Lung (tissue), 12 donors: Measurements from ENCODE around the gene PPARGC1A. TPM values are rescaled to one million over a fixed set of nuclear protein-coding genes. Genes with fewer than 3 reads are reported as not detected.

ENCODE experiments used
- ATAC-seq: fragments of 200-7000 bp; cut with Tn5 transposase; one replicate; pipeline ENCODE4 v1.9.1; 2020; ENCODE audit warnings: moderate number of reproducible peaks; ENCODE audit not compliant: insufficient read depth, low FRiP score
- DNase-seq, 3 donors: peaks; one replicate each; pipeline ENCODE4 v3.0.0-alpha.2; 2013 to 2017
- H3K27ac ChIP-seq, 2 donors: one replicate each; pipeline ENCODE4 v1.5.1; 2013; ENCODE audit warnings: mild to moderate bottlenecking in 2 of 2, moderate library complexity in 2 of 2, control low read depth in 1 of 2, inconsistent platforms in 1 of 2, low read depth in 1 of 2, low read length in 1 of 2
- H3K27me3 ChIP-seq, 3 donors: one replicate each; pipeline ENCODE4 v1.5.1; 2013; ENCODE audit warnings: low read length in 2 of 3; ENCODE audit not compliant: control insufficient read depth in 3 of 3, insufficient read depth in 3 of 3
- H3K36me3 ChIP-seq, 4 donors: one replicate each; pipeline ENCODE4 v1.5.1; 2013; ENCODE audit warnings: low read length in 4 of 4, mild to moderate bottlenecking in 1 of 4, moderate library complexity in 1 of 4; ENCODE audit not compliant: control insufficient read depth in 4 of 4, insufficient read depth in 4 of 4
- H3K4me1 ChIP-seq, 5 donors: one replicate each; pipeline ENCODE4 v1.5.1; 2013; ENCODE audit warnings: low read length in 5 of 5, mild to moderate bottlenecking in 2 of 5, moderate library complexity in 1 of 5; ENCODE audit not compliant: control insufficient read depth in 5 of 5, insufficient read depth in 5 of 5
- H3K4me3 ChIP-seq: one replicate; pipeline ENCODE4 v1.5.1; 2013; ENCODE audit warnings: mild to moderate bottlenecking, control low read depth, moderate library complexity
- H3K9ac ChIP-seq, 2 donors: one replicate each; pipeline ENCODE4 v1.5.1; 2013; ENCODE audit warnings: low read length in 2 of 2, control low read depth in 1 of 2; ENCODE audit not compliant: insufficient read depth in 1 of 2
- H3K9me3 ChIP-seq, 4 donors: one replicate each; pipeline ENCODE4 v1.5.1; 2013; ENCODE audit warnings: low read length in 3 of 4, mild to moderate bottlenecking in 1 of 4, moderate library complexity in 1 of 4; ENCODE audit not compliant: control insufficient read depth in 4 of 4, insufficient read depth in 3 of 4
- CTCF ChIP-seq: IDR thresholded peaks from 2 replicates; pipeline ENCODE4 v1.5.1; 2012; ENCODE audit warnings: mild to moderate bottlenecking; ENCODE audit errors: control extremely low read depth, extremely low read depth
- WGBS, 2 donors: extraction: QIAGEN DNeasy Blood & Tissue Kit; methylation state at CpG; one replicate each; pipeline ENCODE4 v1.1.7; 2013; 5-methylcytosine and 5-hydroxymethylcytosine counted together
- polyA plus RNA-seq, 2 donors: library from polyadenylated mRNA; stranded (reverse); fragments of 200-250 nt; gene quantifications; one replicate each; pipeline ENCODE4 v1.2.1, GENCODE V29; 2013
- total RNA-seq, 2 donors: library from RNA; depleted of rRNA in 1 of 2; stranded (reverse); fragments of >200 nt in 1 of 2; gene quantifications; one replicate each; pipeline ENCODE4 v1.2.1, GENCODE V29; 2014 to 2021
- donor health status: control.
- donor health status: control.
- donor health status: Bipolar disorder and iron deficiency.
- donor health status: healthy.
- donor health status: DM: yes; HTN: yes; CAD: no.

Gene PPARGC1A
- total and polyA plus RNA-seq, 4 donors = 1.1 to 17.9 (median 5.1) TPM

GRCh38 chr4:23887989-23888388 is 1.9 kb downstream of the PPARGC1A start:
- Histone ChIP-seq H3K27me3 (no peaks in the 10 kb centered on the region), H3K4me1 (peaks cover 3 to 34% (median 6%) of the 10 kb centered on the region in 5 donors), H3K9me3 (no peaks in the 10 kb centered on the region), H3K27ac (peak overlapping the region in 1 of 2 donors; percentile 83), H3K36me3 (no peaks in the 10 kb centered on the region), H3K4me3 (no peak overlapping the region), H3K9ac (peak overlapping the region; percentile 39 to 82)
- 72 to 82% methylated on average over 7 of the region's 7 CpGs for WGBS, 2 donors
- no peak for TF ChIP-seq CTCF
- no peak for DNase-seq
- no peak for ATAC-seq

GRCh38 chr4:23887173-23887572 is 2.7 kb downstream of the PPARGC1A start:
- Histone ChIP-seq H3K27me3 (no peaks in the 10 kb centered on the region), H3K36me3 (no peaks in the 10 kb centered on the region), H3K9ac (no peak overlapping the region), H3K9me3 (no peaks in the 10 kb centered on the region), H3K4me3 (no peak overlapping the region), H3K27ac (peak overlapping the region in 1 of 2 donors; percentile 83), H3K4me1 (peaks cover 2 to 34% (median 4%) of the 10 kb centered on the region in 5 donors)
- no peak for TF ChIP-seq CTCF
- WGBS, 2 donors = 86% methylated on average over 3 of the region's 3 CpGs
- ATAC-seq (no peak), DNase-seq (no peak)

GRCh38 chr4:23885943-23886590 is 3.8 kb downstream of the PPARGC1A start:
- H3K4me1 ChIP-seq = peaks cover 2 to 29% (median 4%) of the 10 kb centered on the region in 5 donors
- no peaks in the 10 kb centered on the region for H3K27me3 ChIP-seq
- DNase-seq (no peak), ATAC-seq (no peak)
- peak overlapping the region in 1 of 2 donors; percentile 83 for H3K27ac ChIP-seq
- no peaks in the 10 kb centered on the region for H3K9me3 ChIP-seq
- no peak overlapping the region for H3K4me3 ChIP-seq
- WGBS, 2 donors = 95 to 97% methylated on average over 6 of the region's 6 CpGs
- no peaks in the 10 kb centered on the region for H3K36me3 ChIP-seq
- TF ChIP-seq CTCF = no peak
- no peak overlapping the region for H3K9ac ChIP-seq

GRCh38 chr4:23884741-23885140 is 5.1 kb downstream of the PPARGC1A start:
- no peak for TF ChIP-seq CTCF
- DNase-seq (no peak), ATAC-seq (no peak)
- Histone ChIP-seq H3K9me3 (no peaks in the 10 kb centered on the region), H3K36me3 (no peaks in the 10 kb centered on the region), H3K9ac (no peak overlapping the region), H3K27ac (peak overlapping the region in 1 of 2 donors; percentile 66), H3K27me3 (no peaks in the 10 kb centered on the region), H3K4me1 (peaks cover 0 to 15% (median 2%) of the 10 kb centered on the region in 5 donors), H3K4me3 (no peak overlapping the region)
- WGBS, 2 donors = 68 to 77% methylated on average over 1 of the region's 1 CpG
